Measurements from ENCODE around the gene THTPA. TPM values are rescaled to one million over a fixed set of nuclear protein-coding genes. Genes with fewer than 3 reads are reported as not detected.

Gene THTPA
- total RNA-seq, 4 donors from 2014 or later: 8.1 to 15.1 (median 13.8) TPM

DNA sequence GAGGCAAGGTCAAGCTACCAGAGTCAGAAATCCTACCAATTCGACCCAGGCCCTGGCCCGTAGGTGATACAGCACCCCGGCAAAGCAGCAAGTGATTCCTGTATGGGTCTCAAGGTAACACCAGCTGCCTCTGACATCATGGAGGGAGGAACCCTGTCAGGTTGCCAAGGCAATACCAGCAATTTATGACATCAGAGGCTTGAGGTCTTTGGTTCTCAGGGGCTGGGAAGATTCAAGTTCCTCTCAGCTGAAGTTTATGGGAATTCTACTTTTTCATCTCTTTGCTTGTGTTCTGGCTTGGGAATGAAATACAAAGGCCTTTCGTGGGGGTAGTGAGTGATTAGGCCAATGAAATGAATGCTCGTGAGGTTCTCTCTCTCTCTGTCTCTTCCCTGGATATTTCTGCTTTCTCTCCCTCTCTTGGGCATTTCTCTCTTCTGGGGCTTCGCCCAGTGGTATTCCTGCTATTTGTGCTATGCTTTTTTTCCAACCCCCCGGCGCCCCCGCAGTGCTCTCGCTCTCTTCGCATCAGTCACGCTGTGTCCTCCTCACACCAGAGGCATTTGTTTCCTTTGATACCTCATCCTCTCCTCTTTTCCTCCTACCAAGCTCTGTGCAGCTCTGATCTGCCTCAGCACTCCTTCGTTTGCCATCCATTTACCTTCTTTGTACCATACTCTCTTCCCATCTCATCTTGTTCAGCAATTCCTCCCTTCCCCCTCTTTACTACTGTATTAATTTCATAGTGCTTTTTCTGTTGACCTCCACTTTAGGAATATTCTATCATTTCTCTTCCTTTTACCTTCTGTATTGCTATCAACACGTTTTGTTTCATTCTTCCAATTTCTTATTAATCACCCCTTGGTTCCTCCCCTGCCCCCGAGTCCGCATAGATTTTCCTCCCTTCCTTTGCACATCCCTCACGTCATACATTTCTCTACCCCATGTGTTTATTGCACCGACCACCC lies 7.4 kb upstream of the THTPA start:
- 60 to 66% methylated on average over 18 of the region's 18 CpGs for WGBS, 2 donors
- intact Hi-C loops (cut with DNase I): no loop called here
- H3K27me3 ChIP-seq: peaks cover 0 to 21% (median 0%) of the 10 kb centered on the region in 4 donors

DNA sequence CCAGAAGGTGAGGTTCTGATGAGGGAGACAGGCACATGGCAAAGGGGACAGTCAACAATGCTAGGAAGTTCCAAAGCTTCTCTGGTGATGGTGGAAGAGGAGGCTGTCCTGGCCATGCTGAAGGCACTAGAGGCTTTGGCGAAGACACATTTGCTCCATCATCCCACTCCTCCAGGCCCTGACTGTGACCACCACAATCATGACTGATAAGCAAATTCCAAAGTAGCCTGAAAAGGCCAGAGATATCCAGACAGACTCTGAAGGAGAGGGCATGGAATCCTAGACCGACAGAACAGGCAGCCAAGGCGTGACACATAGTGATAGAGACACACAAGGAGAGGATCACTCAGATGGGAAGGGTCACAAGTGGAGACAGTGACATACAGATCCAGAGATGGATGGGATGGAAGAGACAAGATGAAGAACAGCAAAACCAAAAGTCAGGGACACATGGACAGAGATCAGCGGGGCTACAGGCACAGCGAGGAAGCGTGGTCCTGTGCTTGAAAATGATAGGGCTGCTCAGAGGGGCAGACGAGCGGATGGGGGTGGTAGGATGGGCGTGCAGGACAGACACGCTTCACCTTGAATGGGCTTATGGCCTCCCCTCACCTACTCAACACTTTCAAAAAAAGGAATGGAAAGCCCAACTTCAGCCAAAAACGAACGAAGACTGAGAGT lies 5.8 kb upstream of the THTPA start:
- DNase-seq: no peak
- H3K4me1 ChIP-seq: peaks cover 11 to 22% (median 15%) of the 10 kb centered on the region in 3 donors
- H3K4me3 ChIP-seq: peak overlapping the region; percentile 47 to 70 (median 58)
- no peaks in the 10 kb centered on the region for H3K9me3 ChIP-seq
- intact Hi-C loops (cut with DNase I): no loop called here
- TF ChIP-seq, protein P1, sequence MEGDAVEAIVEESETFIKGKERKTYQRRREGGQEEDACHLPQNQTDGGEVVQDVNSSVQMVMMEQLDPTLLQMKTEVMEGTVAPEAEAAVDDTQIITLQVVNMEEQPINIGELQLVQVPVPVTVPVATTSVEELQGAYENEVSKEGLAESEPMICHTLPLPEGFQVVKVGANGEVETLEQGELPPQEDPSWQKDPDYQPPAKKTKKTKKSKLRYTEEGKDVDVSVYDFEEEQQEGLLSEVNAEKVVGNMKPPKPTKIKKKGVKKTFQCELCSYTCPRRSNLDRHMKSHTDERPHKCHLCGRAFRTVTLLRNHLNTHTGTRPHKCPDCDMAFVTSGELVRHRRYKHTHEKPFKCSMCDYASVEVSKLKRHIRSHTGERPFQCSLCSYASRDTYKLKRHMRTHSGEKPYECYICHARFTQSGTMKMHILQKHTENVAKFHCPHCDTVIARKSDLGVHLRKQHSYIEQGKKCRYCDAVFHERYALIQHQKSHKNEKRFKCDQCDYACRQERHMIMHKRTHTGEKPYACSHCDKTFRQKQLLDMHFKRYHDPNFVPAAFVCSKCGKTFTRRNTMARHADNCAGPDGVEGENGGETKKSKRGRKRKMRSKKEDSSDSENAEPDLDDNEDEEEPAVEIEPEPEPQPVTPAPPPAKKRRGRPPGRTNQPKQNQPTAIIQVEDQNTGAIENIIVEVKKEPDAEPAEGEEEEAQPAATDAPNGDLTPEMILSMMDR (IDR thresholded peaks at IDR 0.05): no peak
- no peak for TF ChIP-seq POLR2A (IDR thresholded peaks at IDR 0.05)
- H3K36me3 ChIP-seq: no peaks in the 10 kb centered on the region
- H3K27ac ChIP-seq: no peak overlapping the region
- WGBS, 2 donors: 53 to 54% methylated on average over 12 of the region's 12 CpGs
- peaks cover 0 to 21% (median 0%) of the 10 kb centered on the region in 4 donors for H3K27me3 ChIP-seq

More for the DNA sequence above, 7.4 kb upstream of the THTPA start:
- Histone ChIP-seq H3K36me3 (no peaks in the 10 kb centered on the region), H3K4me3 (no peak overlapping the region), H3K27ac (no peak overlapping the region), H3K4me1 (peaks cover 13 to 19% (median 15%) of the 10 kb centered on the region in 3 donors), H3K9me3 (no peaks in the 10 kb centered on the region)
- no peak for TF ChIP-seq POLR2A (IDR thresholded peaks at IDR 0.05)
- TF ChIP-seq, protein P1 (IDR thresholded peaks at IDR 0.05): no peak
- DNase-seq: no peak

DNA sequence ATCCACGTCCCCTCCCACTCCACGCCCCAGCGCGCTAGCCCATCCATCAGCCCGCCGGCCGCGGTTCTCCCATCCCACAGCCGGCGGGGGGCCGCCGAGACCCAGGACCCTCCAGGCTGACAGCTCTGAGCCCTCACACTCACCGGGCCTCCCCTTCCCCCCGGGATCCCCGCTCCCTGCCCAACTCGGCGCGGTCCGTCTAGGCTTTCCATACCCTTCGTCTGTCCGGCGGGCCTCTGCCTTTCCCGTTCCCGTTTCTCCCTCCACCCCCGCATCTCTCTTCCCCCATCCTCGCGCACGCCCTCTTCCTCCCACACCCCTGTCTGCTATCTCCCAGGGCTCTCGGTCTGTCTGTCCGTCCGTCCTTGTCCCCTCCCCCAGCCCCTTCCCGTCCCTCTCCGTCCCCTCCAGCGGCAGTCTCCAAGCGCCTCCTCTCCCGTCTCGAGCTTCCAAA lies 5.2 kb upstream of the THTPA start:
- Histone ChIP-seq H3K4me1 (peaks cover 15 to 28% (median 18%) of the 10 kb centered on the region in 3 donors), H3K9me3 (no peaks in the 10 kb centered on the region), H3K27me3 (peaks cover 0 to 21% (median 0%) of the 10 kb centered on the region in 4 donors), H3K36me3 (no peaks in the 10 kb centered on the region), H3K4me3 (peak overlapping the region; percentile 47 to 70 (median 58)), H3K27ac (peak overlapping the region in 3 of 4 donors; percentile 37 to 60 (median 39))
- DNase-seq: no peak
- intact Hi-C loops (cut with DNase I): no loop called here
- WGBS, 2 donors: 4 to 7% methylated on average over 27 to 31 of the region's 37 CpGs
- TF ChIP-seq, protein P1 (IDR thresholded peaks at IDR 0.05): no peak
- no peak for TF ChIP-seq POLR2A (IDR thresholded peaks at IDR 0.05)

DNA sequence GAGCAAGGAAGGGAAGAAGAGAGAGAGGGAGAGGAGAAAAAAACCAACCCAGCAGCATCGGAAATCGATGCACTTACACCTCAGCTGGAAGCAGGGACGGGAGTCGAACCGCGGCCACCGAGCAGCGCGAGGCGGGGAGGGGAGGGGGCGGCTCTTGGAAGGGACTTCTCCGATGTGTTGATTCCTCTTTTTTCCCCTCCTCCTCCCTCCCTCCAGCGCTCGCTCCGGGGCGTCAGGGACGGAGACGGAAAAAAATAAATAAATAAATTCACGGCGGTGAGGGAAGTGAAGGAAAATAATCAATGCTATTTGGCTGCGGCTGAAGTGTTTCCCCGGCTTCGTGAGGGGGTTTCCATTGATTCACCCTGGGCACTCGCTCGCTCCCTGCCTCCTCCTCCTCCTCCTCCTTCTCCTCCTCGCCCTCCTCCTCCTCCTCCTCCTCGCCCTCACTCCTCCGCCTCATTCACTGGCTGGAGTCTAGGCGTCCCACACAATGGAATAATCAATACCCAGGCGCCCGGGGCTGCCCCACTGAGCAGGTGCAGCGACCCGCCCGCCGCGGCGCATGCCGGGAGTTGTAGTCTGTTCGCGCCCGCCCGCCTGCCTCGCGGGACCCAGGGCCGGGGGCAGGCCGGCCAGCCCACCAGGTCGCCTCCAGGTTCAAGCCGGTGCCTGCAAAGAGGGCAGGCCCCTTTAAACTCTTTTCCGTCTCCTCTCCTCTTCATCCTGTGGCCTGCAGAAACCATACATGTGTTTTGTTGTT lies 4.6 kb upstream of the THTPA start, which contains the start of gene ZFHX2:
TSS of gene ZFHX2 (minus strand) at position 500 of the 763 bp plus-strand sequence. CDS start 16,440 bp downstream, outside the sequence.
- H3K27me3 ChIP-seq: peaks cover 0 to 21% (median 0%) of the 10 kb centered on the region in 4 donors
- TF ChIP-seq, protein P1 (IDR thresholded peaks at IDR 0.05): no peak
- TF ChIP-seq POLR2A (IDR thresholded peaks at IDR 0.05): no peak
- H3K36me3 ChIP-seq: no peaks in the 10 kb centered on the region
- DNase-seq: no peak
- H3K4me3 ChIP-seq: peak within 1 kb of the TSS; percentile 47 to 70 (median 58)
- H3K4me1 ChIP-seq: peaks cover 15 to 31% (median 19%) of the 10 kb centered on the region in 3 donors
- H3K27ac ChIP-seq: peak within 1 kb of the TSS; percentile 37 to 60 (median 44)
- H3K9me3 ChIP-seq: no peaks in the 10 kb centered on the region
- intact Hi-C loops (cut with DNase I): no loop called here
- 0 to 1% methylated on average over 27 to 38 of the region's 49 CpGs for WGBS, 2 donors

Data from esophagus squamous epithelium (tissue), 5 donors.